Lower leg skin (tissue), 3 donors: ENCODE measurements around the gene PIP4K2A.

Experiments
- CTCF ChIP-seq, 3 donors: fragments of 450-650 bp; IDR thresholded peaks; one replicate each; pipeline ENCODE4 v1.5.1; 2016; ENCODE audit warnings: antibody characterized with exemption in 3 of 3, mild to moderate bottlenecking in 3 of 3, moderate library complexity in 2 of 3
- POLR2A ChIP-seq, 2 donors: fragments of 450-650 bp; IDR thresholded peaks; one replicate each; pipeline ENCODE4 v1.6.1; 2016 to 2017; ENCODE audit warnings: antibody characterized with exemption in 2 of 2, mild to moderate bottlenecking in 1 of 2, moderate library complexity in 1 of 2

GRCh38 chr10:22619101-22619500 lies 95.3 kb downstream of the PIP4K2A start:
- TF ChIP-seq POLR2A (IDR thresholded peaks at IDR 0.05) (no peak), CTCF (IDR thresholded peaks at IDR 0.05) (no peak)
